Measurements from ENCODE around the gene UNC13D. TPM values are rescaled to one million over a fixed set of nuclear protein-coding genes. Genes with fewer than 3 reads are reported as not detected.

UNC13D gene
- total and polyA plus RNA-seq, 9 of the 15 experiments (the other 6 are each of a cell fraction or from before 2014, with no cell fraction given), result 0.86 to 244 (median 69.2) TPM

DNA sequence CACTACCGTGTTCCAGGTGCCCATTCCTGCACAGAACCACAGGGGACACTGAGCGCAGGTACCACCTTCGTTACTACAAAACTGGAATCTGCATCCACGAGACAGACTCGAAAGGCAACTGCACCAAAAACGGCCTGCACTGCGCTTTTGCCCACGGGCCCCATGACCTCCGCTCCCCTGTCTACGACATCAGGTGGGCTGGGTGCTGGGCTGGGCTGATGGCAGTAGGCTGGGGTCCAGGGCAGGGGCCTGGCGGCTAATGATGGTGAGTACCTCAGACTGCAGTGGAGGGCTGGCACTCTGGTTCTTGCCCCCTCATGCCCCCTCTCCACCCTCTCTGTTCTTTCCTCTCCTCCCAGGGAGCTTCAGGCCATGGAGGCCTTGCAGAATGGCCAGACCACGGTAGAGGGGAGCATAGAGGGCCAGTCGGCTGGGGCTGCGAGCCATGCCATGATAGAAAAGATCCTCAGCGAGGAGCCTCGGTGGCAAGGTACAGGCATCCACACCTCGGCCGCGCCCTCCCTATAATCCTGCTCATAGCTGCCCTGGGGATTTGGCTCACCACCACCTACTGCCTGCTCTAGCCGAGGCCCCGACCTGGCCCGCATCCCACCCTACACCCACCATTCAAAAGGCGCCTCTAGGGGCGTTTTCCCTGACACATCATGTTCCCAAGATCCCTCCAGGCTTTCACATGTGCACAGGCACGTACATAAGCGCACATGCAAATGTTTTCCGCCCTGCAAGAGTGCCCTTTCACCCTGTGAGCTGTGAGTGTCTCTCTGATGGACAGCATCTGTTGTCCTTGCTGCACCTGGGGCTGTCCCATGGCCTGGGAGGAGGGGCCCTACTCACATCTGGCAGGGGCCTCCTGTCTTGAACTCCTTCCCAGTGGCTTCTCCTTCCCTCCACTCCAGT, 31.8 kb downstream of the UNC13D start:
- Histone ChIP-seq H3K9ac (ENCODE audit: insufficient read depth in 1 of 2, low read depth in 2 of 2, low read length in 2 of 2) (no peak overlapping the region; a peak in 1 of 4 replicates), H3K9me1 (ENCODE audit: control insufficient read depth, insufficient read depth, low read length) (peaks cover 3% of the 10 kb centered on the region), H4K20me1 (replicated peaks; ENCODE audit: control insufficient read depth, insufficient read depth, low read length) (no peaks in the 10 kb centered on the region), H3K4me3 (no peak overlapping the region), H3K4me1 (replicated peaks in 1 of 2; ENCODE audit: control insufficient read depth in 2 of 2, insufficient read depth in 2 of 2, low read length in 2 of 2) (peaks cover 10 to 29% of the 10 kb centered on the region in 2 experiments), H3K79me2 (ENCODE audit: control insufficient read depth, insufficient read depth, low read length) (no peaks in the 10 kb centered on the region), H2AFZ (ENCODE audit: low read depth, low read length) (no peak overlapping the region), H3K36me3 (ENCODE audit: control insufficient read depth, insufficient read depth, low read length) (peaks cover 55% of the 10 kb centered on the region; the same call in 2 of the 3 replicates), H3K27me3 (ENCODE audit: control insufficient read depth in 2 of 2, insufficient read depth in 2 of 2, low read length in 2 of 2) (no peaks in the 10 kb centered on the region), H3K9me3 (replicated peaks; ENCODE audit: control insufficient read depth, insufficient read depth, low read depth, low read length) (no peaks in the 10 kb centered on the region), H3K27ac (ENCODE audit: extremely low read depth, low read depth, low read length) (no peak overlapping the region), H3K4me2 (ENCODE audit: insufficient read depth, low read length) (no peak overlapping the region)
- WGBS (ENCODE audit: insufficient coverage, low coverage, missing lambda C conversion rate), result 86% methylated on average over 22 of the region's 27 CpGs
- ChIA-PET POLR2A (interaction anchor here (0.6 to 2.3 kb wide), 6 partner anchors 9 to 453 kb away, joined by 3 to 17 read pairs (median 3); partner anchors contain the start of gene UBALD2), CTCF (ENCODE audit: low intra/inter-chr PET ratio) (no interaction called here)
- no TSS peak for BruUV-seq (replicated peaks)
- ATAC-seq, result no peak
- intact Hi-C loops (cut with micrococcal nuclease), result no loop called here
- in situ Hi-C loops (cut with MboI), result no loop called here
- FAIRE-seq, result no peak
- DNase-seq (ENCODE audit: extremely low read depth in 1 of 4, low spot score in 3 of 4), result no peak
- TF ChIP-seq JUND (IDR thresholded peaks at IDR 0.05; ENCODE audit: borderline replicate concordance, low read depth, low read length) (no peak), JUND (tag; IDR thresholded peaks at IDR 0.05; ENCODE audit: borderline replicate concordance, low read depth, low read length) (no peak), ZNF263 (CRISPR knock-in tag; IDR thresholded peaks at IDR 0.05; ENCODE audit: borderline replicate concordance) (no peak), ELF1 (tag; IDR thresholded peaks at IDR 0.05) (no peak), SOX6 (IDR thresholded peaks at IDR 0.05) (no peak), SAP30 (IDR thresholded peaks at IDR 0.05; ENCODE audit: borderline replicate concordance, insufficient read depth, low read depth, low read length, poor library complexity, severe bottlenecking) (no peak), ELF4 (CRISPR knock-in tag; IDR thresholded peaks at IDR 0.05) (no peak), BRF1 (IDR thresholded peaks at IDR 0.05; ENCODE audit: borderline replicate concordance, extremely low read depth, insufficient read length) (no peak), HNRNPLL (IDR thresholded peaks at IDR 0.05; ENCODE audit: low read depth, low read length, poor library complexity, severe bottlenecking) (no peak)
